NCI-H510A treated with DMSO at 0.1 percent for 48 hours (cell line): ENCODE data around the gene KLK2.
A peak's percentile ranks its signal among the peaks of the same experiment; 100 is the strongest.
"Not testable (repeated sequence)": the region's sequence is repeated elsewhere in the genome, so short reads cannot be mapped to it uniquely, and the experiment has no call there.

Experiments
- DNase-seq: peaks from one replicate; lab custom pipeline; 2025; lab: John Stamatoyannopoulos, UW

The KLK2 gene

GRCh38 chr19:50894478-50895356 lies 21.5 kb downstream of the KLK2 start:
- DNase-seq = no peak

GRCh38 chr19:50896089-50896590 lies 22.9 kb downstream of the KLK2 start:
- DNase-seq = not testable (repeated sequence)

GRCh38 chr19:50896591-50897190 lies 23.5 kb downstream of the KLK2 start:
- no peak for DNase-seq

GRCh38 chr19:50897191-50897607 lies 24.0 kb downstream of the KLK2 start:
- DNase-seq = no peak

- DNase-seq = no peak
Measured at GRCh38 chr19:50897612-50898011, 24.4 kb downstream of the KLK2 start.

- DNase-seq = no peak
Measured at GRCh38 chr19:50898018-50898417, 24.8 kb downstream of the KLK2 start.

- no peak for DNase-seq
Measured at GRCh38 chr19:50899569-50899968, 26.3 kb downstream of the KLK2 start.

GRCh38 chr19:50902640-50903039 lies 29.4 kb downstream of the KLK2 start:
- no peak for DNase-seq

GRCh38 chr19:50906217-50906616 lies 33.0 kb downstream of the KLK2 start:
- DNase-seq = no peak

GRCh38 chr19:50908336-50908735 lies 35.1 kb downstream of the KLK2 start:
- no peak for DNase-seq

- no peak for DNase-seq
Measured at GRCh38 chr19:50909240-50910070, 36.2 kb downstream of the KLK2 start.

- DNase-seq = no peak
Measured at GRCh38 chr19:50910722-50911121, 37.5 kb downstream of the KLK2 start.

GRCh38 chr19:50911206-50912101 lies 38.2 kb downstream of the KLK2 start, which contains the start of gene KLK4:
KLK4 (minus strand) TSS chr19:50911395; CDS start chr19:50910738, 657 bp downstream.
- no peak for DNase-seq

GRCh38 chr19:50912102-50912599 lies 38.9 kb downstream of the KLK2 start:
- no peak for DNase-seq

GRCh38 chr19:50912727-50913716 lies 39.8 kb downstream of the KLK2 start:
- no peak for DNase-seq

GRCh38 chr19:50916069-50916468 lies 42.8 kb downstream of the KLK2 start:
- DNase-seq = no peak

GRCh38 chr19:50921426-50922316 lies 48.4 kb downstream of the KLK2 start:
- no peak for DNase-seq

GRCh38 chr19:50922317-50922853 lies 49.1 kb downstream of the KLK2 start:
- DNase-seq = peak; percentile 85
